Caco-2 (cell line): ENCODE measurements around the gene IL34. TPM values are rescaled to one million over a fixed set of nuclear protein-coding genes. Genes with fewer than 3 reads are reported as not detected.

Experiments
- BruUV-seq: library from RNA; stranded (reverse); fragments of 400-500 nt; replicated peaks from 2 replicates; lab custom pipeline; 2021; lab: Mats Ljungman, UMichigan
- CTCF ChIA-PET: fragments of 300-600 bp; sonication (Branson Sonifier 250); formaldehyde crosslinking; loops from one replicate; lab custom pipeline; 2022; ENCODE audit warnings: antibody characterized with exemption; lab: Charles Lee
- POLR2A ChIA-PET: fragments of 300-600 bp; sonication (Branson Sonifier 250); formaldehyde crosslinking; loops from one replicate; lab custom pipeline; 2022; ENCODE audit warnings: antibody characterized with exemption; lab: Charles Lee
- DNase-seq, 2 experiments: peaks; one replicate each; pipeline versions ENCODE4 v3.0.0 to v3.0.0-alpha.2; 2020 to 2022
- H3K27me3 ChIP-seq: replicated peaks from 2 replicates; pipeline ENCODE4 v1.6.0; 2011; ENCODE audit warnings: low read length; ENCODE audit not compliant: control insufficient read depth, insufficient read depth
- H3K36me3 ChIP-seq: 2 replicates; pipeline ENCODE4 v1.5.1; 2011; ENCODE audit warnings: low read length; ENCODE audit not compliant: control insufficient read depth, insufficient read depth
- H3K4me1 ChIP-seq: fragments of 250-450 bp; sonication (Bioruptor Pico); 2 replicates; pipeline ENCODE4 v1.5.1; 2020; ENCODE audit warnings: mild to moderate bottlenecking
- H3K4me3 ChIP-seq: 2 replicates; pipeline ENCODE4 v1.5.1; 2011; ENCODE audit warnings: low read depth, mild to moderate bottlenecking, control low read depth, low read length
- H3K9me3 ChIP-seq: fragments of 250-450 bp; sonication (Bioruptor Pico); 2 replicates; pipeline ENCODE4 v1.5.1; 2020; ENCODE audit warnings: mild to moderate bottlenecking, moderate library complexity
- H3K27ac Mint-ChIP-seq: one replicate; pipeline ENCODE4 v1.8.0; 2022; ENCODE audit warnings: mixed read lengths; ENCODE audit not compliant: unreplicated experiment
- H3K27me3 Mint-ChIP-seq: one replicate; pipeline ENCODE4 v1.8.0; 2022; ENCODE audit warnings: mixed read lengths; ENCODE audit not compliant: insufficient read depth, unreplicated experiment
- H3K36me3 Mint-ChIP-seq: one replicate; pipeline ENCODE4 v1.8.0; 2022; ENCODE audit warnings: mild to moderate bottlenecking, mixed read lengths; ENCODE audit not compliant: insufficient read depth, unreplicated experiment
- H3K4me1 Mint-ChIP-seq: one replicate; pipeline ENCODE4 v1.8.0; 2022; ENCODE audit warnings: low read depth, mixed read lengths; ENCODE audit not compliant: unreplicated experiment
- H3K4me3 Mint-ChIP-seq: one replicate; pipeline ENCODE4 v1.8.0; 2022; ENCODE audit warnings: mild to moderate bottlenecking, moderate library complexity, mixed read lengths; ENCODE audit not compliant: unreplicated experiment
- H3K9me3 Mint-ChIP-seq: one replicate; pipeline ENCODE4 v1.8.0; 2022; ENCODE audit warnings: mixed read lengths; ENCODE audit not compliant: unreplicated experiment
- intact Hi-C: fragments of 100-400 bp; cut with micrococcal nuclease; formaldehyde crosslinking; loops from one replicate; pipeline ENCODE4 v1.10.0; 2022; ENCODE audit not compliant: unreplicated experiment
- total RNA-seq: library from RNA; stranded (reverse); gene quantifications from 2 replicates; pipeline ENCODE4 v1.2.3, GENCODE V29; 2022
- TF ChIP-seq, protein P1 (sequence below), 2 experiments: fragments of 200-600 bp in 1 of 2; IDR thresholded peaks; 1 replicate in 1 of 2; 2 replicates in 1 of 2; pipeline versions ENCODE4 v1.5.1 to v1.8.0; 2011 to 2022; ENCODE audit warnings: antibody characterized with exemption in 1 of 2, control low read depth in 1 of 2, inconsistent platforms in 1 of 2, low read depth in 1 of 2, low read length in 1 of 2, mild to moderate bottlenecking in 1 of 2, moderate library complexity in 1 of 2; ENCODE audit not compliant: insufficient read depth in 1 of 2, severe bottlenecking in 1 of 2, unreplicated experiment in 1 of 2

Gene IL34
- total RNA-seq, 1 experiment from 2014 or later, result 0.50 TPM

DNA sequence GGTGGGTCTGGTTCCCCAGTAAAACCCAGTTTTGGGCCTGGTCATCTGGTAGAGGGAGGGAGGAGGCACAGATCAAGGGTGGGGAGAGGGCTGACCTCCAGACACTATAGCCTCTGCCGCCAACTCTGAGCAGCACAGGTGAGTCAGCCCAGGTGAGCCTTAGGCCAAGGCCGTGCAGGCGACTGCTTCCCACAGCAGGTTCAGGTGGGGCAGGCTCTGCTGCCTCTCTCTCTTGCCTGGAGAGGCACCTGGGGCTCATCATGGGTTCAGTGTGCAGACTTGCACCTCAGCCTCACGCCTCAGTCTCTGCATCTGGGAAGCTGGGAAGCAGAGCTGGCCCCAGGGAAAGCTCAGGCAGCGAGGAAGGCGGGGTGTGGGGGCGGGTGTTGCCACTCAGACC is 37.8 kb upstream of the IL34 start:
- H3K9me3 Mint-ChIP-seq, result no peaks in the 10 kb centered on the region
- BruUV-seq, result no TSS peak
- ChIA-PET POLR2A (no interaction called here), CTCF (no interaction called here)
- no peak overlapping the region for H3K4me3 Mint-ChIP-seq
- H3K27me3 Mint-ChIP-seq, result no peaks in the 10 kb centered on the region
- Histone ChIP-seq H3K27me3 (no peaks in the 10 kb centered on the region), H3K9me3 (no peaks in the 10 kb centered on the region), H3K36me3 (no peaks in the 10 kb centered on the region), H3K4me3 (no peak overlapping the region), H3K4me1 (peaks cover 9% of the 10 kb centered on the region)
- no peak overlapping the region for H3K27ac Mint-ChIP-seq
- H3K4me1 Mint-ChIP-seq, result peaks cover 10% of the 10 kb centered on the region
- intact Hi-C loops, result no loop called here
- TF ChIP-seq, protein P1, sequence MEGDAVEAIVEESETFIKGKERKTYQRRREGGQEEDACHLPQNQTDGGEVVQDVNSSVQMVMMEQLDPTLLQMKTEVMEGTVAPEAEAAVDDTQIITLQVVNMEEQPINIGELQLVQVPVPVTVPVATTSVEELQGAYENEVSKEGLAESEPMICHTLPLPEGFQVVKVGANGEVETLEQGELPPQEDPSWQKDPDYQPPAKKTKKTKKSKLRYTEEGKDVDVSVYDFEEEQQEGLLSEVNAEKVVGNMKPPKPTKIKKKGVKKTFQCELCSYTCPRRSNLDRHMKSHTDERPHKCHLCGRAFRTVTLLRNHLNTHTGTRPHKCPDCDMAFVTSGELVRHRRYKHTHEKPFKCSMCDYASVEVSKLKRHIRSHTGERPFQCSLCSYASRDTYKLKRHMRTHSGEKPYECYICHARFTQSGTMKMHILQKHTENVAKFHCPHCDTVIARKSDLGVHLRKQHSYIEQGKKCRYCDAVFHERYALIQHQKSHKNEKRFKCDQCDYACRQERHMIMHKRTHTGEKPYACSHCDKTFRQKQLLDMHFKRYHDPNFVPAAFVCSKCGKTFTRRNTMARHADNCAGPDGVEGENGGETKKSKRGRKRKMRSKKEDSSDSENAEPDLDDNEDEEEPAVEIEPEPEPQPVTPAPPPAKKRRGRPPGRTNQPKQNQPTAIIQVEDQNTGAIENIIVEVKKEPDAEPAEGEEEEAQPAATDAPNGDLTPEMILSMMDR (IDR thresholded peaks at IDR 0.05; ENCODE audit: insufficient read depth in 1 of 2, low read depth in 1 of 2, low read length in 1 of 2, severe bottlenecking in 1 of 2, unreplicated experiment in 1 of 2), result no peak
- peak in 1 of 2 experiments; percentile 31 for DNase-seq
- no peaks in the 10 kb centered on the region for H3K36me3 Mint-ChIP-seq

DNA sequence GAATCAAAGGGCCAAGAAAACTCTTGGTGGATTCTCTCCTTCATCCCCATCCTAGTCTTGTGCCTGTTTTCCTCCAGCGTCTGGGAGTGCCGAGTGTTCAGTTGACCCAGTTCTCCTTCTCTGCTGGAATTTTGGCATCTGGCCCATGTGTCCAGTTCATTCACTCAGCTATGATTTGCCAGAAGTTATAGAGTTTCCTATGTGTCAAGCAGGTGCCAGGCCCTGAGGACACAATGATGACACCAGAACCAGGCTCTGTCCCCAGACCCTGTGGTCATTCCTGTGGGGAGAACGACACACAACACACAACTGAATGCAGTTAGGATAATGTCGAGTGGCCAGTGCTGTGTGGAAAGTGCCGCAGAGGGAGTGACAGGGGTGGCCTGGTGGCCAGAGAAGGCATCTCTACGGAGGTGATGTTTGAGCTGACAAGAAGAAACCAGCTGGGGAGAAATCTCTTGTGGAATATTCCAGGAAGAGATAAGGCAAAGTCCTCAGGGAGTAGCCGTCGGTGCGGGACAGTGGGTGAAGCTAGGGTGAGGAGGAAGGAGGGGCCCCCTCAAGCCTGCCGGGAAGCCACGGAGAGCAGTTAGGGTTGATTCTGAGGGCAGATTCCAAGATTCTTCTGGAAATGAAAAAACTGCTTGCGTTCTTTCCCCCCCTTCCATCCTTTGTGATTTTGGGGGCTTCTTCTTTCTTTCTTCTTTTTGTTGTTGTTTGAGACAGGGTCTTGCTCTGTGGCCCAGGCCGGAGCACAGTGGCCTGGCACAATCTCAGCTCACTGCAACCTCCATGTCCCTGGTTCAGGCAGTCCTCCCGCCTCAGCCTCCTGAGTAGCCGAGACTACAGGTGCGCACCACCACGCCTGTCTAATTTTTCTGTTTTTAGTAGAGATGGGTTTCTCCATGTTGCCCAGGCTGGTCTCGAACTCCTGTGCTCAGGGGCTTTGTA is 35.8 kb upstream of the IL34 start:
- H3K4me1 ChIP-seq, result peaks cover 21% of the 10 kb centered on the region
- POLR2A ChIA-PET, result no interaction called here
- TF ChIP-seq, protein P1 (IDR thresholded peaks at IDR 0.05; ENCODE audit: insufficient read depth in 1 of 2, low read depth in 1 of 2, low read length in 1 of 2, severe bottlenecking in 1 of 2, unreplicated experiment in 1 of 2), result peak in 1 of 2 experiments; percentile 16
- H3K4me3 Mint-ChIP-seq, result no peak overlapping the region
- no peaks in the 10 kb centered on the region for H3K27me3 ChIP-seq
- H3K36me3 Mint-ChIP-seq, result no peaks in the 10 kb centered on the region
- BruUV-seq, result no TSS peak
- intact Hi-C loops, result no loop called here
- H3K27ac Mint-ChIP-seq, result no peak overlapping the region
- H3K36me3 ChIP-seq, result no peaks in the 10 kb centered on the region
- no peak overlapping the region for H3K4me3 ChIP-seq
- H3K9me3 ChIP-seq, result no peaks in the 10 kb centered on the region
- DNase-seq, result peak in 1 of 2 experiments; percentile 10
- CTCF ChIA-PET, result no interaction called here
- H3K9me3 Mint-ChIP-seq, result no peaks in the 10 kb centered on the region
- no peaks in the 10 kb centered on the region for H3K27me3 Mint-ChIP-seq
- peaks cover 10% of the 10 kb centered on the region for H3K4me1 Mint-ChIP-seq

DNA sequence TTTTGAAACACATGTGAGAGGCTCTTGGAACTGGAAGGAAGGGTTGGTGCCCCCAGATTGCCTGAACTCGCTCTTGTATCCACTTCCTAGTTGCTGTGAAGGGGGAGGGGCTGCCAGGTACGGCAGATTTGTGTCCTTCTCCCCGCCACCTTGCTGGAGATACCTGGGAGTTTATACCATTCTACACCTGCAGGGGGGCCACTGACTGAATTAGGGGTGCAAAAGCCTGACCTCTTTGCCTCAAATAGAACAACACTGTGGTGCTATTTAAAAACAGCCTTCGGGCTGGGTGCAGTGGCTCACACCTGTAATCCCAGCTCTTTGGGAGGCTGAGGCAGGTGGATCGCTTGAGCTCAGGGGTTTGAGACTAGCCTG is 35.1 kb upstream of the IL34 start:
- Histone ChIP-seq H3K9me3 (no peaks in the 10 kb centered on the region), H3K36me3 (no peaks in the 10 kb centered on the region), H3K4me1 (peaks cover 21% of the 10 kb centered on the region), H3K27me3 (no peaks in the 10 kb centered on the region), H3K4me3 (no peak overlapping the region)
- DNase-seq, result no peak
- Mint-ChIP-seq H3K9me3 (no peaks in the 10 kb centered on the region), H3K27ac (no peak overlapping the region), H3K4me1 (peaks cover 10% of the 10 kb centered on the region), H3K4me3 (no peak overlapping the region), H3K27me3 (no peaks in the 10 kb centered on the region), H3K36me3 (no peaks in the 10 kb centered on the region)
- no TSS peak for BruUV-seq
- CTCF ChIA-PET, result no interaction called here
- TF ChIP-seq, protein P1 (IDR thresholded peaks at IDR 0.05; ENCODE audit: insufficient read depth in 1 of 2, low read depth in 1 of 2, low read length in 1 of 2, severe bottlenecking in 1 of 2, unreplicated experiment in 1 of 2), result no peak
- POLR2A ChIA-PET, result no interaction called here
- intact Hi-C loops, result no loop called here
